ENCODE data around the gene PLB1.

PLB1 gene

GRCh38 chr2:28506112-28506910 is 10.5 kb downstream of the PLB1 start:
- no peak for DNase-seq (ENCODE audit: low spot score)

GRCh38 chr2:28507796-28508764 is 12.2 kb downstream of the PLB1 start:
- no peak for DNase-seq (ENCODE audit: low spot score)

GRCh38 chr2:28509361-28509760 is 13.5 kb downstream of the PLB1 start:
- no peak for DNase-seq (ENCODE audit: low spot score)

GRCh38 chr2:28510184-28510583 is 14.3 kb downstream of the PLB1 start:
- no peak for DNase-seq (ENCODE audit: low spot score)

- no peak for DNase-seq (ENCODE audit: low spot score)
Measured at GRCh38 chr2:28511871-28512606, 16.2 kb downstream of the PLB1 start.

GRCh38 chr2:28512607-28512965 is 16.7 kb downstream of the PLB1 start:
- DNase-seq (ENCODE audit: low spot score), result no peak

GRCh38 chr2:28513097-28513496 is 17.2 kb downstream of the PLB1 start:
- no peak for DNase-seq (ENCODE audit: low spot score)

- DNase-seq (ENCODE audit: low spot score), result no peak
Measured at GRCh38 chr2:28515176-28515751, 19.4 kb downstream of the PLB1 start.

GRCh38 chr2:28516430-28516829 is 20.6 kb downstream of the PLB1 start:
- no peak for DNase-seq (ENCODE audit: low spot score)

- no peak for DNase-seq (ENCODE audit: low spot score)
Measured at GRCh38 chr2:28516950-28517349, 21.1 kb downstream of the PLB1 start.

- DNase-seq (ENCODE audit: low spot score), result no peak
Measured at GRCh38 chr2:28521663-28522062, 25.8 kb downstream of the PLB1 start.

GRCh38 chr2:28522481-28522880 is 26.6 kb downstream of the PLB1 start:
- no peak for DNase-seq (ENCODE audit: low spot score)

- no peak for DNase-seq (ENCODE audit: low spot score)
Measured at GRCh38 chr2:28523902-28524301, 28.0 kb downstream of the PLB1 start.

- DNase-seq (ENCODE audit: low spot score), result no peak
Measured at GRCh38 chr2:28525481-28525880, 29.6 kb downstream of the PLB1 start.

- DNase-seq (ENCODE audit: low spot score), result no peak
Measured at GRCh38 chr2:28526527-28527132, 30.8 kb downstream of the PLB1 start.

- no peak for DNase-seq (ENCODE audit: low spot score)
Measured at GRCh38 chr2:28527196-28527595, 31.3 kb downstream of the PLB1 start.

GRCh38 chr2:28528206-28528605 is 32.3 kb downstream of the PLB1 start:
- DNase-seq (ENCODE audit: low spot score), result no peak

GRCh38 chr2:28530782-28531181 is 34.9 kb downstream of the PLB1 start:
- no peak for DNase-seq (ENCODE audit: low spot score)

GRCh38 chr2:28532399-28532798 is 36.5 kb downstream of the PLB1 start:
- no peak for DNase-seq (ENCODE audit: low spot score)

- DNase-seq (ENCODE audit: low spot score), result no peak
Measured at GRCh38 chr2:28533044-28533680, 37.3 kb downstream of the PLB1 start.

GRCh38 chr2:28534817-28535216 is 39.0 kb downstream of the PLB1 start:
- DNase-seq (ENCODE audit: low spot score), result no peak

Data from left forelimb (tissue), 1 donor.